Glutamatergic neuron (in vitro differentiated cells): Measurements from ENCODE around the gene JAKMIP2. TPM values are rescaled to one million over a fixed set of nuclear protein-coding genes. Genes with fewer than 3 reads are reported as not detected.

Experiments
- DNase-seq: peaks from one replicate; pipeline ENCODE4 v3.0.0; 2022
- H3K27ac Mint-ChIP-seq: one replicate; pipeline ENCODE4 v1.8.0; 2020; ENCODE audit warnings: mild to moderate bottlenecking, mixed read lengths, inconsistent platforms; ENCODE audit not compliant: unreplicated experiment
- H3K27me3 Mint-ChIP-seq: one replicate; pipeline ENCODE4 v1.8.0; 2020; ENCODE audit warnings: mild to moderate bottlenecking, moderate library complexity, mixed read lengths, inconsistent platforms; ENCODE audit not compliant: unreplicated experiment
- H3K36me3 Mint-ChIP-seq: one replicate; pipeline ENCODE4 v1.8.0; 2020; ENCODE audit warnings: mild to moderate bottlenecking, mixed read lengths, inconsistent platforms; ENCODE audit not compliant: unreplicated experiment
- H3K4me1 Mint-ChIP-seq: one replicate; pipeline ENCODE4 v1.8.0; 2020; ENCODE audit warnings: mild to moderate bottlenecking, low read depth, mixed read lengths, inconsistent platforms; ENCODE audit not compliant: unreplicated experiment
- H3K4me3 Mint-ChIP-seq: one replicate; pipeline ENCODE4 v1.8.0; 2020; ENCODE audit warnings: mild to moderate bottlenecking, mixed read lengths, inconsistent platforms; ENCODE audit not compliant: unreplicated experiment
- H3K9me3 Mint-ChIP-seq: one replicate; pipeline ENCODE4 v1.8.0; 2020; ENCODE audit warnings: mild to moderate bottlenecking, moderate library complexity, mixed read lengths, inconsistent platforms; ENCODE audit not compliant: unreplicated experiment
- CTCF ChIP-seq: fragments of 200-600 bp; sonication (generic); IDR thresholded peaks from one replicate; pipeline ENCODE4 v1.5.0; 2021; ENCODE audit not compliant: partially characterized antibody, unreplicated experiment
- total RNA-seq: library from RNA; stranded (reverse); fragmentation: NEBNext Ultra II Directional; extraction: Animal tissue kit (Norgen Biotek cat#: 25700); gene quantifications from one replicate; pipeline ENCODE4 v1.2.1, GENCODE V29; 2021; ENCODE audit not compliant: unreplicated experiment

Gene JAKMIP2
- total RNA-seq, 1 donor from 2014 or later: 88.2 TPM

- Mint-ChIP-seq H3K4me3 (no peak overlapping the region), H3K36me3 (no peaks in the 10 kb centered on the region), H3K4me1 (peaks cover 29% of the 10 kb centered on the region), H3K27ac (no peak overlapping the region), H3K9me3 (no peaks in the 10 kb centered on the region), H3K27me3 (peaks cover 2% of the 10 kb centered on the region)
- TF ChIP-seq CTCF: no peak
- no peak for DNase-seq
These were observed 96.1 kb downstream of the JAKMIP2 start for GRCh38 chr5:147686421-147686820.

GRCh38 chr5:147685993-147686392 is 96.5 kb downstream of the JAKMIP2 start:
- H3K4me1 Mint-ChIP-seq: peaks cover 29% of the 10 kb centered on the region
- no peak overlapping the region for H3K4me3 Mint-ChIP-seq
- H3K27ac Mint-ChIP-seq: no peak overlapping the region
- H3K9me3 Mint-ChIP-seq: no peaks in the 10 kb centered on the region
- no peak for TF ChIP-seq CTCF
- H3K36me3 Mint-ChIP-seq: no peaks in the 10 kb centered on the region
- no peak for DNase-seq
- H3K27me3 Mint-ChIP-seq: peaks cover 2% of the 10 kb centered on the region

GRCh38 chr5:147675168-147675567 is 107.4 kb downstream of the JAKMIP2 start:
- no peak for DNase-seq
- H3K36me3 Mint-ChIP-seq: peaks cover 5% of the 10 kb centered on the region
- peaks cover 3% of the 10 kb centered on the region for H3K4me1 Mint-ChIP-seq
- H3K27ac Mint-ChIP-seq: no peak overlapping the region
- no peak for TF ChIP-seq CTCF
- H3K4me3 Mint-ChIP-seq: no peak overlapping the region
- H3K27me3 Mint-ChIP-seq: no peaks in the 10 kb centered on the region
- no peaks in the 10 kb centered on the region for H3K9me3 Mint-ChIP-seq

GRCh38 chr5:147674411-147674810 is 108.1 kb downstream of the JAKMIP2 start:
- no peaks in the 10 kb centered on the region for H3K9me3 Mint-ChIP-seq
- H3K27me3 Mint-ChIP-seq: no peaks in the 10 kb centered on the region
- H3K4me1 Mint-ChIP-seq: peaks cover 3% of the 10 kb centered on the region
- H3K4me3 Mint-ChIP-seq: no peak overlapping the region
- H3K27ac Mint-ChIP-seq: no peak overlapping the region
- H3K36me3 Mint-ChIP-seq: peaks cover 5% of the 10 kb centered on the region
- no peak for DNase-seq
- TF ChIP-seq CTCF: no peak

- no peak for TF ChIP-seq CTCF
- H3K27ac Mint-ChIP-seq: no peak overlapping the region
- H3K9me3 Mint-ChIP-seq: no peaks in the 10 kb centered on the region
- H3K4me1 Mint-ChIP-seq: peaks cover 3% of the 10 kb centered on the region
- DNase-seq: no peak
- H3K4me3 Mint-ChIP-seq: no peak overlapping the region
- H3K27me3 Mint-ChIP-seq: no peaks in the 10 kb centered on the region
- peaks cover 5% of the 10 kb centered on the region for H3K36me3 Mint-ChIP-seq
These were observed 108.7 kb downstream of the JAKMIP2 start for GRCh38 chr5:147673791-147674190.
